Stimulated activated naive CD8-positive, alpha-beta T cell treated with anti-CD3 and anti-CD28 coated beads, Interleukin-15, Interleukin-2, amounts not matched to agents 100 ng/mL and 50 ng/mL, for 24 hours (primary cell): ENCODE data around the gene LSMEM2.
"Not testable (repeated sequence)": the region's sequence is repeated elsewhere in the genome, so short reads cannot be mapped to it uniquely, and the experiment has no call there.

Experiments
- H3K27ac Mint-ChIP-seq: one replicate; pipeline ENCODE4 v1.8.0; 2021; ENCODE audit warnings: mild to moderate bottlenecking, mixed read lengths
- H3K27me3 Mint-ChIP-seq: one replicate; pipeline ENCODE4 v1.8.0; 2021; ENCODE audit warnings: mixed read lengths
- H3K36me3 Mint-ChIP-seq: one replicate; pipeline ENCODE4 v1.8.0; 2021; ENCODE audit warnings: low read depth, mixed read lengths
- H3K4me1 Mint-ChIP-seq: one replicate; pipeline ENCODE4 v1.8.0; 2021; ENCODE audit warnings: low read depth, mixed read lengths
- H3K4me3 Mint-ChIP-seq: one replicate; pipeline ENCODE4 v1.8.0; 2021; ENCODE audit warnings: mild to moderate bottlenecking, mixed read lengths
- H3K9me3 Mint-ChIP-seq: one replicate; pipeline ENCODE4 v1.8.0; 2021; ENCODE audit warnings: mixed read lengths

Gene LSMEM2

DNA sequence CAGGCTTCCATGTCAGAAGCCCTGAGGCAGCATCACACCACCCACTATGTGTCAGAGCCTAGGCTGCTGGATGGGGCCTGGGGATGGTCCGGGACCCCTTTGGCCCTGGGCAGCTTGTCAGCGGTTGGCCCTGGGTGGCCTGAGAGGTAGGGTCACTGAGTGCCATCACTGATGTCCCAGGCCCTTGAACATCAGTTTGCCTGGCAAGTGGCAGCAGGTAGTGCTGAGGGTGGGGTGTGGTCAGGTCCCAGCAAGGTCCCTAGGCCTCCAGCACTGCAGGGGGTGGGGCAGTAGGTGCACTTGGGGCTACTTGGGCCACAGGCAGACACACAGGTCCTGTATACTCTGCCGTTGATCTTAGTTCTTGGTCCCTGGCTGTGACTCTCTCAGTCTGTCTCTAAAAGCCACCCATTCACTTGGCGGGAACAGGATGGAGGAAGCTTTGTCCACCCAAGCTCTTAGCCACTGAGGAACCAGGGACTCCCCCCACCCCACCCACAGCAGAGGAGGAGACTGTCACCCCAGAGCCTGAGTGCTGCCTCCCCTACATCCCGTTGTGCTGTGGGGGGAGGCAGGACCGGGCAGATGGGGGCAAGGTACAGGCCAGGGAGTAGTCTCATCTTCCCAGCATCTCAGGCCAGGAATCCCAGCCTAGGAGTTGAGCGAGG lies 37.0 kb upstream of the LSMEM2 start:
- peaks cover 83% of the 10 kb centered on the region for H3K4me1 Mint-ChIP-seq
- peak overlapping the region; percentile 94 for H3K27ac Mint-ChIP-seq
- H3K4me3 Mint-ChIP-seq, result peak overlapping the region; percentile 68
- peaks cover 3% of the 10 kb centered on the region for H3K36me3 Mint-ChIP-seq
- no peaks in the 10 kb centered on the region for H3K9me3 Mint-ChIP-seq
- no peaks in the 10 kb centered on the region for H3K27me3 Mint-ChIP-seq

- Mint-ChIP-seq H3K9me3 (no peaks in the 10 kb centered on the region), H3K4me3 (peak overlapping the region; percentile 68), H3K27me3 (no peaks in the 10 kb centered on the region), H3K4me1 (peaks cover 88% of the 10 kb centered on the region), H3K36me3 (peaks cover 3% of the 10 kb centered on the region), H3K27ac (peak overlapping the region; percentile 94)
Measured at GRCh38 chr3:50242381-50242770, 36.5 kb upstream of the LSMEM2 start.

DNA sequence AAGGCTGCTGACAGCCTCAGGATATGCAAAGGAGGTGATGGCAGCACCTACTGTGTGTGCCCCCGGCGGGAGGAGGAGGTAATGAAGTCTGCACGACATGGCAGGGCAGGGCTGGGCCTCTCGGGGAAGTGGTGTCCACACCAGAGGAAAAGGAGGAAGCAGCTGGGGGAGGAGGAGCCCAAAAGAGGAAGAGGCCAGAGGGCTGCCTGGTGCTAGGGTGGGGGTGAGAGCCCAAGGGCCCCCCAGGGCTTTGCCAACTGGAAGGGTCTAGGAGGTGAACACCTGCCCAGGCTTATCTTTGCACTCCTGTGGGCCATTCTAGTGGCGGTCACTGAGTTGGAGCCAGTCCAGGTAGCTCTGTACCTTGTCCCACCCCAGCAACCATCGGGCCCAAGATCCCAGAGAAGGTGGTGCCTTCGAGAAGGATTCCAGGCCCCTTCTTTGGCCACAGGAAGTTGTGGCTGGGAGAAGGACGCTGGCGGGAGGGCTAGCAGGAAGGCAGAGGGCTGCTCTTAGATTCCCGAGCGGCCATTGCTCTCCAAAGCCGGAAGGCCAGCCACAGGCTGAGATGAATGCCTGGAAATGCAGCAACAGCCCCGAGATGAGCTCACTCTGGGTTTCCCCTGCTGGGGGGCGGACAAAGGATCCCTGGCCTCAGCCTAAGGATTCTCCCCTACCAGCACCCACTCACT lies 35.9 kb upstream of the LSMEM2 start:
- H3K9me3 Mint-ChIP-seq, result no peaks in the 10 kb centered on the region
- H3K27me3 Mint-ChIP-seq, result no peaks in the 10 kb centered on the region
- H3K27ac Mint-ChIP-seq, result peak overlapping the region; percentile 94
- peak overlapping the region; percentile 68 for H3K4me3 Mint-ChIP-seq
- peaks cover 3% of the 10 kb centered on the region for H3K36me3 Mint-ChIP-seq
- H3K4me1 Mint-ChIP-seq, result peaks cover 91% of the 10 kb centered on the region

DNA sequence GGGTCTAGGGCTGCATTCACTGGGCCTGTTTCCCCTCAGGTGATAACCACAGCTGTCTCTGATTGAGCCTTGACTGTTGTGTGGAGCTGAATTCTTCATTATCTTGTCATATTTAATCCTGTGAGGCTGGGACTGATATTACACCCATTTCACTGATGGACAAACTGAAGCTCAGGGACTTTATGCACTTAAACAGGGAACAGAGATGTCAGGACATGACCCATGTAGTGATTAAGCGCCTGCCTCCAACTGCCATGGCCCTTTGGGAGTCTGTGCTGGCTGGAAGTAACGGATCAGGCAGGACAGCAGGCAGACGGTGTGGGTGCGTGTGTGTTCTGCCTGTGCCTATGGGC lies 35.4 kb upstream of the LSMEM2 start:
- H3K27ac Mint-ChIP-seq, result peak overlapping the region; percentile 94
- no peaks in the 10 kb centered on the region for H3K27me3 Mint-ChIP-seq
- no peaks in the 10 kb centered on the region for H3K9me3 Mint-ChIP-seq
- H3K4me1 Mint-ChIP-seq, result peaks cover 91% of the 10 kb centered on the region
- peaks cover 5% of the 10 kb centered on the region for H3K36me3 Mint-ChIP-seq
- H3K4me3 Mint-ChIP-seq, result peak overlapping the region; percentile 11

GRCh38 chr3:50244813-50245212 lies 34.1 kb upstream of the LSMEM2 start:
- H3K27me3 Mint-ChIP-seq, H3K36me3 Mint-ChIP-seq, H3K9me3 Mint-ChIP-seq: not testable (repeated sequence)
- H3K27ac Mint-ChIP-seq, result peak overlapping the region; percentile 97
- H3K4me1 Mint-ChIP-seq, result peaks cover 86% of the 10 kb centered on the region
- peak overlapping the region; percentile 80 for H3K4me3 Mint-ChIP-seq

- Mint-ChIP-seq H3K36me3 (peaks cover 7% of the 10 kb centered on the region), H3K27ac (peak overlapping the region; percentile 97), H3K9me3 (no peaks in the 10 kb centered on the region), H3K4me3 (peak overlapping the region; percentile 80), H3K27me3 (no peaks in the 10 kb centered on the region), H3K4me1 (peaks cover 86% of the 10 kb centered on the region)
Measured at GRCh38 chr3:50245251-50245745, 33.6 kb upstream of the LSMEM2 start.

GRCh38 chr3:50245831-50246516 lies 32.9 kb upstream of the LSMEM2 start:
- H3K27ac Mint-ChIP-seq, result peak overlapping the region; percentile 97
- peaks cover 88% of the 10 kb centered on the region for H3K4me1 Mint-ChIP-seq
- H3K36me3 Mint-ChIP-seq, result peaks cover 8% of the 10 kb centered on the region
- no peaks in the 10 kb centered on the region for H3K27me3 Mint-ChIP-seq
- peak overlapping the region; percentile 80 for H3K4me3 Mint-ChIP-seq
- no peaks in the 10 kb centered on the region for H3K9me3 Mint-ChIP-seq

DNA sequence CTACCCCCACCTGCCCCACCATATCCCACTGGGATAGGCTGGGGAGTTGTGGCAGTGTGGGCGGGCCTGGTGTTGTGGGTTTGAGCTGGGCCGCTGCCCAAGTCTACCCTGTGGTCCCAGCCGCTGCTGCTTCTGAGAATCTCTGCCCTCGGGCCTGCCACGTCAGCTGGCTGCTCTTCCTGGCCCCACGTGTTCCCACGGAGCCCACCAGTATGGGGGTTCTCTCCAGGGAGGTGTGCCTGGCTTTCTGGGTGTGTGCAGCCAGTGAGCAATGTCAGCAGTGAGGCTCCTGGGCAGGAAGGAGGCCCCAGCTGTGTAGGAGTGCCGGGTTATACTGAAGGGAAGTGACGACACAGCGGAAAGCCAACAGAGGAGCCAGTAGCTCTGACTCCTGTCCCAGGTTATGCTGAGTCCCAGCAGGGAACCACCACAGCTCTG lies 32.4 kb upstream of the LSMEM2 start:
- no peaks in the 10 kb centered on the region for H3K27me3 Mint-ChIP-seq
- H3K9me3 Mint-ChIP-seq, result no peaks in the 10 kb centered on the region
- peaks cover 12% of the 10 kb centered on the region for H3K36me3 Mint-ChIP-seq
- H3K4me1 Mint-ChIP-seq, result peaks cover 88% of the 10 kb centered on the region
- H3K27ac Mint-ChIP-seq, result peak overlapping the region; percentile 97
- peak overlapping the region; percentile 80 for H3K4me3 Mint-ChIP-seq

- H3K27me3 Mint-ChIP-seq, result no peaks in the 10 kb centered on the region
- peak overlapping the region; percentile 87 for H3K27ac Mint-ChIP-seq
- H3K4me3 Mint-ChIP-seq, result no peak overlapping the region
- H3K9me3 Mint-ChIP-seq, result no peaks in the 10 kb centered on the region
- H3K4me1 Mint-ChIP-seq, result peaks cover 71% of the 10 kb centered on the region
- H3K36me3 Mint-ChIP-seq, result peaks cover 12% of the 10 kb centered on the region
Measured at GRCh38 chr3:50248387-50248786, 30.5 kb upstream of the LSMEM2 start.

GRCh38 chr3:50249457-50249856 lies 29.4 kb upstream of the LSMEM2 start:
- H3K4me3 Mint-ChIP-seq, result no peak overlapping the region
- H3K36me3 Mint-ChIP-seq, result peaks cover 10% of the 10 kb centered on the region
- H3K27me3 Mint-ChIP-seq, result no peaks in the 10 kb centered on the region
- peak overlapping the region; percentile 61 for H3K27ac Mint-ChIP-seq
- H3K9me3 Mint-ChIP-seq, result no peaks in the 10 kb centered on the region
- H3K4me1 Mint-ChIP-seq, result peaks cover 61% of the 10 kb centered on the region

DNA sequence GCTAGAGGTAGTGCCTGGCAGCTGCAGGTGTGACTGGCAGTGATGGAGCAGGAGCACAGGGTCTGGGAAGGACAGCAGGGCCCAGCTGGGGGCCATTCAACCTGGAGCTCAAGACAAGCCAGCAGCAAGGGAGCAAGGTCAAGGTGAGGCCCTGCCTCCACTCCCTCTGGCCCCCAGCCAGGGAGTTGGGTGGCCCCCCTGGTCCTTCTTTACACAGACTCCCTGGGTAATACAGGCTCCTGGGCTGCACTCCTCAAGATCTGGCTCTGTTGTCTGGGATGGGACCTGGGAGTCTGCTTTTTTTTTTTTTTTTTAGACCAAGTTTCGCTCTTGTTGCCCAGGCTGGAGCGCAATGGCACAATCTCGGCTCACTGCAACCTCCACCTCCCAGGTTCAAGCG lies 28.4 kb upstream of the LSMEM2 start:
- Mint-ChIP-seq H3K27me3 (no peaks in the 10 kb centered on the region), H3K4me3 (no peak overlapping the region), H3K4me1 (peaks cover 51% of the 10 kb centered on the region), H3K27ac (no peak overlapping the region), H3K9me3 (no peaks in the 10 kb centered on the region), H3K36me3 (peaks cover 10% of the 10 kb centered on the region)

GRCh38 chr3:50251220-50251619 lies 27.7 kb upstream of the LSMEM2 start:
- H3K4me3 Mint-ChIP-seq, result no peak overlapping the region
- H3K27me3 Mint-ChIP-seq, result no peaks in the 10 kb centered on the region
- peaks cover 43% of the 10 kb centered on the region for H3K4me1 Mint-ChIP-seq
- peaks cover 10% of the 10 kb centered on the region for H3K36me3 Mint-ChIP-seq
- no peaks in the 10 kb centered on the region for H3K9me3 Mint-ChIP-seq
- H3K27ac Mint-ChIP-seq, result peak overlapping the region; percentile 83

- Mint-ChIP-seq H3K36me3 (peaks cover 20% of the 10 kb centered on the region), H3K27ac (no peak overlapping the region), H3K27me3 (no peaks in the 10 kb centered on the region), H3K9me3 (no peaks in the 10 kb centered on the region), H3K4me1 (peaks cover 22% of the 10 kb centered on the region), H3K4me3 (no peak overlapping the region)
Measured at GRCh38 chr3:50254577-50255250, 24.2 kb upstream of the LSMEM2 start.

- Mint-ChIP-seq H3K27me3 (no peaks in the 10 kb centered on the region), H3K27ac (no peak overlapping the region), H3K9me3 (no peaks in the 10 kb centered on the region), H3K4me3 (no peak overlapping the region), H3K36me3 (peaks cover 20% of the 10 kb centered on the region), H3K4me1 (peaks cover 19% of the 10 kb centered on the region)
Measured at GRCh38 chr3:50255251-50255615, 23.7 kb upstream of the LSMEM2 start.
